Kidney (tissue), 14 donors: ENCODE results near the gene PKNOX2. TPM values are rescaled to one million over a fixed set of nuclear protein-coding genes. Genes with fewer than 3 reads are reported as not detected.

Source experiments
- DNase-seq, 5 donors: peaks; one replicate each; pipeline ENCODE4 v3.0.0-alpha.2; 2013 to 2020
- FAIRE-seq: peaks from 2 replicates; lab custom pipeline; 2012; peaks lifted over from hg19 to GRCh38; lab: Jason Lieb, UNC
- H3K27ac ChIP-seq, 2 donors: one replicate each; pipeline ENCODE4 v1.7.0; 2013; ENCODE audit warnings: low read depth in 2 of 2, low read length in 2 of 2, inconsistent platforms in 1 of 2
- H3K27me3 ChIP-seq: one replicate; pipeline ENCODE4 v1.7.1; 2013; ENCODE audit warnings: low read length, inconsistent platforms; ENCODE audit not compliant: control insufficient read depth, insufficient read depth
- H3K36me3 ChIP-seq, 3 donors: one replicate each; pipeline versions ENCODE4 v1.7.0 to v1.7.1; 2013; ENCODE audit warnings: low read length in 3 of 3, control low read depth in 1 of 3, inconsistent platforms in 1 of 3; ENCODE audit not compliant: insufficient read depth in 3 of 3, control insufficient read depth in 2 of 3
- H3K4me1 ChIP-seq, 3 donors: one replicate each; pipeline versions ENCODE4 v1.7.0 to v1.7.1; 2013; ENCODE audit warnings: low read length in 3 of 3, inconsistent platforms in 1 of 3, low read depth in 1 of 3; ENCODE audit not compliant: control insufficient read depth in 2 of 3, insufficient read depth in 2 of 3
- H3K4me3 ChIP-seq, 3 donors: one replicate each; pipeline versions ENCODE4 v1.7.0 to v1.8.1; 2013; ENCODE audit warnings: low read length in 3 of 3, control low read depth in 1 of 3, inconsistent platforms in 1 of 3
- H3K9ac ChIP-seq, 3 donors: one replicate each; pipeline versions ENCODE4 v1.7.0 to v1.7.1; 2013; ENCODE audit warnings: low read length in 3 of 3, control low read depth in 1 of 3, inconsistent platforms in 1 of 3
- H3K9me3 ChIP-seq, 3 donors: one replicate each; pipeline versions ENCODE4 v1.7.0 to v1.7.1; 2013; ENCODE audit warnings: low read length in 3 of 3, control low read depth in 1 of 3, inconsistent platforms in 1 of 3; ENCODE audit not compliant: control insufficient read depth in 2 of 3, insufficient read depth in 1 of 3
- CTCF ChIP-seq: IDR thresholded peaks from 3 replicates; pipeline ENCODE4 v1.5.1; 2012; ENCODE audit warnings: mild to moderate bottlenecking, moderate library complexity, borderline replicate concordance; ENCODE audit not compliant: insufficient read depth; ENCODE audit errors: extremely low read depth
- intact Hi-C: fragments of 100-400 bp; cut with DNase I; formaldehyde crosslinking; loops from one replicate; pipeline ENCODE4 v1.11.1; 2022
- polyA plus RNA-seq: library from polyadenylated mRNA; stranded (reverse); fragments of 350-450 nt; fragmentation: Illumina TruSeq; extraction: RNeasy Lipid Tissue Mini Kit (QIAGEN cat#74804); gene quantifications from one replicate; pipeline ENCODE4 v1.2.3, GENCODE V29; 2014; ENCODE audit warnings: low read depth, low replicate concordance; ENCODE audit not compliant: insufficient read depth
- total RNA-seq: library from RNA; stranded (reverse); fragmentation: NEBNext Ultra II Directional; extraction: Animal tissue kit (Norgen Biotek cat#: 25700); gene quantifications from one replicate; pipeline ENCODE4 v1.2.1, GENCODE V29; 2021
- donor health status: control.
- donor health status: control.
- donor health status: control.
- donor health status: control.
- donor health status: control.
- donor health status: DM: yes; HTN: yes; CAD: no.
- donor health status: Normal renal cell carcinoma (clear cell type).

The PKNOX2 gene
- total and polyA plus RNA-seq, 2 donors from 2014 or later, result 1.5 to 6.0 TPM

DNA sequence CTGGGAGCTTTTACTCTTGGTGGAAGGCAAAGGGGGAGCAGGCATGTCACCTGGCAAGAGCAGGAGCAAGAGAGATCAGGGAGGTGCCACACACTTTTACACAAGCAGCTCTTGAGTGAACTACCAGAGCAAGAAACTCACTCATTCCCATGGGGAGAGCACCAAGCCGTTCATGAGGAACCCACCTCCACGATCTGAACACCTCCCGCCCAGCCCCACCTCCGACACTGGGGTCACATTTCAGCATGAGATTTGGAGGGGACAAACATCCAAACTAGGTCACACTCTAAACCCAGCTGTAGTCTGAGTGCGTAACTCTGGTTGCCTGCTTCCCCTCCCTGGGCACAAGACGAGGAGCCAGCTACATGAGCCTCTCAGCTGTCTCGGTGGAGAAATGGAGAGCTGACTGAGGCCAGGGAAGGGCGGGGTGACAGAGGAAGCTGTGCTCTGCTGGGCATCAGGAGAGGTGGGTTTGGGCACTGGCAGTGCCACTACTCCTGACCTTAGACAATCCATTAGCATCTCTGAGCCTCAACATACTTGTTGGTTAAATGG is 134.6 kb downstream of the PKNOX2 start:
- Histone ChIP-seq H3K36me3 (no peaks in the 10 kb centered on the region), H3K9ac (no peak overlapping the region), H3K27me3 (no peaks in the 10 kb centered on the region), H3K4me1 (no peaks in the 10 kb centered on the region), H3K4me3 (no peak overlapping the region), H3K9me3 (no peaks in the 10 kb centered on the region), H3K27ac (no peak overlapping the region)
- DNase-seq (peak in 1 of 5 donors; percentile 21), FAIRE-seq (no peak)
- intact Hi-C loops, result no loop called here
- TF ChIP-seq CTCF, result no peak

DNA sequence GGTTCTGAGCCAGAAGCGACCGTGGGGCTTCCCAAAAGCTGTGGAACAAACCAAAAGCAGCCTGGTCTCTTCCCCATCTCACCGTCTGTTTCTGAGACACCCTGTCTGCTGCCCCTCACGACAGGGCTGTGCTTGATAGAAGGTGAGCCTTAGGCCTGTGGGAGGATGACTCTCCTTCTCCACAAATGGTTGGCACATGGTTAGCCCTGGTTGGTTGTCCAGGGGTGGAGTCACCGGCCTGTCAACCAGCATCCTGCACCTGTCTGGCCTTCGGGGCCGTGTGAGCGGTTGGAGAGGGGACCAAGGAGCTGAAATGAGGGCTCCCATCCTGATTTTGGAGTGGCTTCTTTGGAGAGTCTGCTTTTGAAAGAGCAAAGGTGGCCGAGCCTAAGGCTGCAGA is 135.3 kb downstream of the PKNOX2 start:
- no peak for TF ChIP-seq CTCF
- Histone ChIP-seq H3K27me3 (no peaks in the 10 kb centered on the region), H3K36me3 (no peaks in the 10 kb centered on the region), H3K9me3 (no peaks in the 10 kb centered on the region), H3K9ac (no peak overlapping the region), H3K4me1 (no peaks in the 10 kb centered on the region), H3K27ac (no peak overlapping the region), H3K4me3 (no peak overlapping the region)
- FAIRE-seq (no peak), DNase-seq (peak in 1 of 5 donors; percentile 18)
- intact Hi-C loops, result no loop called here

DNA sequence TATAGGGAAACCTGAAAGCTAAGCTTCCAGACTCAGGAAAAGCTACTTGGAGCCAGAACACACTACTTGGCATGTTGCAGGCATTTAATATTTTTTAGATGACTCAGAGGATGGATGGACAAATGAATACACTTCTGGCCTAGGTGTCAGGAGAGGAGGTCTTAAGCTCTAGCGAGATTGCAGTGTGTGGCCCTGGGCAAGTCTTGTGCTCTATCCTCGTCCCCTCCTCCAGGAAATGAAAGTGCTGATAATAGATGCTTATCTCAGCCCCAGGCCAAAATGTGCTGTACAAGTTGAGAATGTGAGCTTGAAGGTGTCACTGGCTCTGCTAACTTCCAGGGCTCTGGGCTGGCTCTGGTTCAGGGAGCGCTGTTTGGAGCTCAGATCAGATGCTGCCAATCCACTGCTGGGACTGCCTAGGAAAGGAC is 136.3 kb downstream of the PKNOX2 start:
- intact Hi-C loops, result no loop called here
- no peaks in the 10 kb centered on the region for H3K27me3 ChIP-seq
- no peaks in the 10 kb centered on the region for H3K4me1 ChIP-seq
- no peak for FAIRE-seq
- H3K4me3 ChIP-seq, result no peak overlapping the region
- no peaks in the 10 kb centered on the region for H3K36me3 ChIP-seq
- H3K9me3 ChIP-seq, result no peaks in the 10 kb centered on the region
- H3K9ac ChIP-seq, result no peak overlapping the region
- peak in 1 of 5 donors; percentile 39 for DNase-seq
- no peak for TF ChIP-seq CTCF
- H3K27ac ChIP-seq, result no peak overlapping the region

DNA sequence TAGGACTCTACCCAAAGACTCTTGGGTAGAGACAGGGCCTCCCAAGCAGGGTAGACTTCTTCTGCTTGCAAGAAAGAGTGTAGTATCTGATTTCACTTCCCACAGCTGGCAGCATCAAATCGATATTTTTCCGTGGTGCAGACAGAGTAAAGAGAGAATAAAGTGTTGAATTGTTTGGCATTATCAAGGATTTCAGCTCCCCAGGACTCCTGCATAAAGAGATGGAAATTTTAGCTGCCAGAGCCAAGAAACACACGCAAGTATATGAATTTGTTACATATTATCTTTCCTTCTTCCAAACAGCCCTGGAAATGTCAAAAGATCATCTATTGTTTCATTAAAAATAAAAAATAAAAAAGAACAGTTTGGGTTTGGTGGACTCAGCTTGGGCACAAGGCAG is 136.8 kb downstream of the PKNOX2 start:
- Histone ChIP-seq H3K36me3 (no peaks in the 10 kb centered on the region), H3K4me1 (no peaks in the 10 kb centered on the region), H3K9ac (no peak overlapping the region), H3K27me3 (no peaks in the 10 kb centered on the region), H3K4me3 (no peak overlapping the region), H3K27ac (no peak overlapping the region), H3K9me3 (no peaks in the 10 kb centered on the region)
- intact Hi-C loops, result no loop called here
- no peak for FAIRE-seq
- DNase-seq, result no peak
- no peak for TF ChIP-seq CTCF
